Measurements from ENCODE around the gene TCF7L2.

GRCh38 chr10:113161066-113161465 is 211.0 kb downstream of the TCF7L2 start:
- TF ChIP-seq, protein P1, sequence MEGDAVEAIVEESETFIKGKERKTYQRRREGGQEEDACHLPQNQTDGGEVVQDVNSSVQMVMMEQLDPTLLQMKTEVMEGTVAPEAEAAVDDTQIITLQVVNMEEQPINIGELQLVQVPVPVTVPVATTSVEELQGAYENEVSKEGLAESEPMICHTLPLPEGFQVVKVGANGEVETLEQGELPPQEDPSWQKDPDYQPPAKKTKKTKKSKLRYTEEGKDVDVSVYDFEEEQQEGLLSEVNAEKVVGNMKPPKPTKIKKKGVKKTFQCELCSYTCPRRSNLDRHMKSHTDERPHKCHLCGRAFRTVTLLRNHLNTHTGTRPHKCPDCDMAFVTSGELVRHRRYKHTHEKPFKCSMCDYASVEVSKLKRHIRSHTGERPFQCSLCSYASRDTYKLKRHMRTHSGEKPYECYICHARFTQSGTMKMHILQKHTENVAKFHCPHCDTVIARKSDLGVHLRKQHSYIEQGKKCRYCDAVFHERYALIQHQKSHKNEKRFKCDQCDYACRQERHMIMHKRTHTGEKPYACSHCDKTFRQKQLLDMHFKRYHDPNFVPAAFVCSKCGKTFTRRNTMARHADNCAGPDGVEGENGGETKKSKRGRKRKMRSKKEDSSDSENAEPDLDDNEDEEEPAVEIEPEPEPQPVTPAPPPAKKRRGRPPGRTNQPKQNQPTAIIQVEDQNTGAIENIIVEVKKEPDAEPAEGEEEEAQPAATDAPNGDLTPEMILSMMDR (IDR thresholded peaks at IDR 0.05; ENCODE audit: poor library complexity, severe bottlenecking): no peak
- TF ChIP-seq, protein P2, sequence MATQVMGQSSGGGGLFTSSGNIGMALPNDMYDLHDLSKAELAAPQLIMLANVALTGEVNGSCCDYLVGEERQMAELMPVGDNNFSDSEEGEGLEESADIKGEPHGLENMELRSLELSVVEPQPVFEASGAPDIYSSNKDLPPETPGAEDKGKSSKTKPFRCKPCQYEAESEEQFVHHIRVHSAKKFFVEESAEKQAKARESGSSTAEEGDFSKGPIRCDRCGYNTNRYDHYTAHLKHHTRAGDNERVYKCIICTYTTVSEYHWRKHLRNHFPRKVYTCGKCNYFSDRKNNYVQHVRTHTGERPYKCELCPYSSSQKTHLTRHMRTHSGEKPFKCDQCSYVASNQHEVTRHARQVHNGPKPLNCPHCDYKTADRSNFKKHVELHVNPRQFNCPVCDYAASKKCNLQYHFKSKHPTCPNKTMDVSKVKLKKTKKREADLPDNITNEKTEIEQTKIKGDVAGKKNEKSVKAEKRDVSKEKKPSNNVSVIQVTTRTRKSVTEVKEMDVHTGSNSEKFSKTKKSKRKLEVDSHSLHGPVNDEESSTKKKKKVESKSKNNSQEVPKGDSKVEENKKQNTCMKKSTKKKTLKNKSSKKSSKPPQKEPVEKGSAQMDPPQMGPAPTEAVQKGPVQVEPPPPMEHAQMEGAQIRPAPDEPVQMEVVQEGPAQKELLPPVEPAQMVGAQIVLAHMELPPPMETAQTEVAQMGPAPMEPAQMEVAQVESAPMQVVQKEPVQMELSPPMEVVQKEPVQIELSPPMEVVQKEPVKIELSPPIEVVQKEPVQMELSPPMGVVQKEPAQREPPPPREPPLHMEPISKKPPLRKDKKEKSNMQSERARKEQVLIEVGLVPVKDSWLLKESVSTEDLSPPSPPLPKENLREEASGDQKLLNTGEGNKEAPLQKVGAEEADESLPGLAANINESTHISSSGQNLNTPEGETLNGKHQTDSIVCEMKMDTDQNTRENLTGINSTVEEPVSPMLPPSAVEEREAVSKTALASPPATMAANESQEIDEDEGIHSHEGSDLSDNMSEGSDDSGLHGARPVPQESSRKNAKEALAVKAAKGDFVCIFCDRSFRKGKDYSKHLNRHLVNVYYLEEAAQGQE (IDR thresholded peaks at IDR 0.05; ENCODE audit: borderline replicate concordance): no peak
- no peak for TF ChIP-seq EP300 (conservative IDR thresholded peaks at IDR 0.05; ENCODE audit: poor library complexity, severe bottlenecking)
